HG03565 (cell line): ENCODE data around the gene ZNF555.
"Not testable (repeated sequence)": the region's sequence is repeated elsewhere in the genome, so short reads cannot be mapped to it uniquely, and the experiment has no call there.

Experiments used
- ATAC-seq: cut with Tn5 transposase; IDR thresholded peaks from one replicate; pipeline ENCODE4 v1.9.1; 2021; ENCODE audit warnings: mild to moderate bottlenecking, moderate library complexity; ENCODE audit not compliant: unreplicated experiment

ZNF555 gene

GRCh38 chr19:2840794-2841791, at the start of gene ZNF555:
TSS of gene ZNF555 (plus strand) at chr19:2841475. CDS start at chr19:2841573, 98 bp downstream.
- peak; percentile 84 for ATAC-seq

- no peak for ATAC-seq
Measured at GRCh38 chr19:2791876-2792275, 49.4 kb upstream of the ZNF555 start.

- not testable (repeated sequence) for ATAC-seq
Measured at GRCh38 chr19:2792666-2793065, 48.6 kb upstream of the ZNF555 start.

- ATAC-seq = no peak
Measured at GRCh38 chr19:2793126-2793525, 48.1 kb upstream of the ZNF555 start.

GRCh38 chr19:2793577-2793976, 47.7 kb upstream of the ZNF555 start:
- ATAC-seq = no peak

GRCh38 chr19:2795827-2796658, 45.2 kb upstream of the ZNF555 start:
- ATAC-seq = no peak

GRCh38 chr19:2796659-2797266, 44.5 kb upstream of the ZNF555 start:
- ATAC-seq = no peak

GRCh38 chr19:2797280-2797679, 44.0 kb upstream of the ZNF555 start:
- no peak for ATAC-seq

- ATAC-seq = no peak
Measured at GRCh38 chr19:2798158-2798685, 43.1 kb upstream of the ZNF555 start.

- ATAC-seq = no peak
Measured at GRCh38 chr19:2798733-2799132, 42.5 kb upstream of the ZNF555 start.

- no peak for ATAC-seq
Measured at GRCh38 chr19:2799273-2800020, 41.8 kb upstream of the ZNF555 start.

- ATAC-seq = no peak
Measured at GRCh38 chr19:2800506-2800905, 40.8 kb upstream of the ZNF555 start.

GRCh38 chr19:2802826-2803225, 38.4 kb upstream of the ZNF555 start:
- ATAC-seq = no peak

- ATAC-seq = no peak
Measured at GRCh38 chr19:2803486-2804155, 37.7 kb upstream of the ZNF555 start.

- no peak for ATAC-seq
Measured at GRCh38 chr19:2804156-2805004, 36.9 kb upstream of the ZNF555 start.

- no peak for ATAC-seq
Measured at GRCh38 chr19:2805261-2805900, 35.9 kb upstream of the ZNF555 start.

GRCh38 chr19:2805991-2806649, 35.2 kb upstream of the ZNF555 start:
- no peak for ATAC-seq
